Tongue (tissue), 2 donors: ENCODE results near the gene POLR1A. TPM values are rescaled to one million over a fixed set of nuclear protein-coding genes. Genes with fewer than 3 reads are reported as not detected.

Experiments used
- DNase-seq: peaks from one replicate; pipeline ENCODE4 v3.0.0-alpha.2; 2015
- total RNA-seq: library from RNA; depleted of rRNA; stranded (reverse); fragments of >200 nt; gene quantifications from one replicate; pipeline ENCODE4 v1.2.3, GENCODE V29; 2014

Gene POLR1A
- total RNA-seq, 1 donor from 2014 or later: 19.8 TPM

DNA sequence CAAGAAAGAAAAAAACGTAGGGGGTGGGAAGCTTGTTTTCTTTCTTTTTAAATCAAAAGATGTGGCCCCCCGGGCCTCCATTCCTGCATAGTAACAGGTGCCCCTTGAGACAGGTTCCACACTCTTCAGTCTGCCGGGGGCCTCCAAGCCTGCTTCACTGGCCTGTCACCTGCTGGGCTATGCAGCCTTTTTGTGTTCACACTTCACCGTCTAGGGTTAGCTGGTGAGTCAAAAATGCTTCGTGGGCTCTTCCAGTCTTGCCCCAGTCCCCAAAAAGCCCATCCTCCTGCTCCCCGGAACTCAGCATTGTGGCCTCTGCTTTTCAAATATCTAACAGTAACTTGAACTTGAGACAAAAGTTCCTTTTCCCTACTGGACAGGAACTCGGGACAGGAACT lies 67.9 kb downstream of the POLR1A start:
- no peak for DNase-seq

DNA sequence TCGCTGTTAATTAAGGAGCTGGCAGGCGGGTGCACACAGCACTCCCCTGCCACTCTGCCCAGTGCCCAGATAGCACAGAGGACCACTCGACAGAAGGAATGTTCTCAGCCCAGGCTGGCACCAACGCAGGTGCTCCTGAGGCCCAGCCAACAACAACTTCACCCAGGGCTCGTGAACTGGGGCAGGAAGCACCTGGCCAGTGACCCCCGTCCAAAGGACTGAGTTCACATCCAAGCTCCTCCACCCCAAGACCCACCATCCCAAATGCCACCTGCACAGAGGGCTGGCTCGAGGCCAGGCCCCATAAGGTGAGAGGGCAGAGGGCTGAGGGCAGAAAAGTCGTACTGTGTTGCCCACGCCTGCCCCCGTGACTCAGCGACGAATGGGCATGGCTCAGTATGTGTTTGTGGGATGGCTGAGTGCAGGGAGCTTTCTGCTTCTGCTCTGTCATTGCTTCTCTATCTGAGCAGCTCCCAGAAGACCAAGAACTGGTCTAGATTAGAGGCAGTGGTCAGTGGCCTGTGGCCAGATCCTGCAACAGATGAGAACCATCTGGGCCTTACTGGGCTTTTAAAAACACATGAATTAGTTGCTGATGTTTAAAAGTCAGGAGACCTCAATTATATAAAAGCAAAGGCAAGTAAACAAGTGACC lies 68.4 kb downstream of the POLR1A start:
- DNase-seq: no peak

GRCh38 chr2:86036669-86037138 lies 69.0 kb downstream of the POLR1A start:
- DNase-seq: no peak

GRCh38 chr2:86035883-86036668 lies 69.6 kb downstream of the POLR1A start:
- DNase-seq: peak; percentile 97

- DNase-seq: peak; percentile 62
These were observed 70.3 kb downstream of the POLR1A start for GRCh38 chr2:86035376-86035882.

DNA sequence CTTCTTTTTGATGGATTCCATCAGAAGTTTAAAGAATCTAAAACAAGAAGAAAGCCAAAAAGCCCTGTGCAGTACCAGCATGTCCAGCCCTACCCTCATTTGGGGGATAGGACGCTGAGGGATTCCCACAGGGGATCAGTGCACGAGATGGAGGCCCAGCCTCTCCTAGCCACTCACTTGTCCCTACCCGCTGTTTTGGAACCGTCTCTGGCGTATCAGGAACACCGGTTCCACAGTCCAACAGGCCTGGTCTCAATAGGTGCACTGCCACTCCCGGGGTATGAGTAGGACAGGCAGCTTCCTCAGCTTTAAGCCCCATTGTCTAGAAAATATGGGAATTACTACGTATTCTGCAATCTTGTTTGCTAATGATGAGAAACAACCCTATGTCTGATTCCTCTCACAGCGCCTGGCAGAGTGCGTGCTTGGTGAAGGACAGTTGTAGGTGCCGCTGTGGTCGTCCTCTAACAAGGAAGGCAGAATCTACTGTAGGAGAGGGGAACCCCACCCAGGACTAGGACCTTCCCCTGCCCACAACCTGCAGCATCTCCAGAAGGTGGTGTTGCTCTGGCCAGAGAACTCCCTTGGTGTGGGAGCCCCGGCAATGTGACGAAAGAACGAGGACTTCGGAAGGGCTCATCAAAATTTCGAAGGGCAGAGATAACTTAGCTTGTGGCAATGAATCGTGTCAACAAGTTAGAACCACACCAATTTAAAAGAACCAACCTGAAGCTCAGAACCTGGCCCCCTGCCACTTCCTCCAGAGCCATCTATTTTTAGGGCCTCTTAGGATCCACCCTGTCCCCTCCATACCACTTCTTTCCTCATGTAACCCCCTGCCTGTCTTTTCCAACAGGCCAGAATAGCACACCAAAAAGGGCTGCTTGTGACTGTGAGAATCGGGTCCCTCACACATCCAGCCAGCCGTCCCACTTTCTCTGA lies 71.7 kb downstream of the POLR1A start:
- no peak for DNase-seq

GRCh38 chr2:86032861-86033595 lies 72.7 kb downstream of the POLR1A start:
- DNase-seq: no peak

- DNase-seq: no peak
These were observed 74.1 kb downstream of the POLR1A start for GRCh38 chr2:86031606-86032005.

- DNase-seq: no peak
These were observed 74.5 kb downstream of the POLR1A start for GRCh38 chr2:86031151-86031550.

- DNase-seq: no peak
These were observed 75.8 kb downstream of the POLR1A start for GRCh38 chr2:86029873-86030272.

DNA sequence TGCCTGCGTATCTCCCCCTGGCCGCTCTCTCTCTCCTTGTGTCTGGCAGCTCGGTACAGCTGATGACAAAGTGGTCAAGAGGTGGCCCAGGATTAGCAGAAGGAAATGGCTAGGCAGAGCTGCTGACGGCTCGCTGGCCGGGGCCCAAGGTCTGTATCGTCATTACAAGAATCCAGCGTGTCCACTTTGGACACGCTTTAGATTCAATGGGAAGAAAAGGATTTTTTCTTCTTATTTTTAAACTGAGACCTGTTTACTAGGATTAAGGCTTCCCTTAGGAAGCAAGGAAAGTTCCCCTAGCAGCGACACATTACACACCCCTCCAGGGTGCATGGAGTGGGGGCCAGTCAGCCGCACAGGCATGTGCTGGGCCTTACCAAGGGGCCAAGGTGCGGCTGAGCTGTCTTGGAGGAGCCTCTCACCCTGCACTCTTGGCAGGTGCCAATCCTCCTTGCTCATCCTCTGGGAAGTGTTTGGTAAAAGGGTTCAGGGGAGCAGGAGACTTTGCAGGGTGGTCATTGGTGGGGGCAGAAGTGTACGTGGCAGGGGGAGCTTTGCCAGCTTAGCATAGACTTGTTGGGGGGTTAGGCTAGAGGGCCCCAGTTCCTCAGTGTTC lies 76.8 kb downstream of the POLR1A start:
- DNase-seq: peak; percentile 77

DNA sequence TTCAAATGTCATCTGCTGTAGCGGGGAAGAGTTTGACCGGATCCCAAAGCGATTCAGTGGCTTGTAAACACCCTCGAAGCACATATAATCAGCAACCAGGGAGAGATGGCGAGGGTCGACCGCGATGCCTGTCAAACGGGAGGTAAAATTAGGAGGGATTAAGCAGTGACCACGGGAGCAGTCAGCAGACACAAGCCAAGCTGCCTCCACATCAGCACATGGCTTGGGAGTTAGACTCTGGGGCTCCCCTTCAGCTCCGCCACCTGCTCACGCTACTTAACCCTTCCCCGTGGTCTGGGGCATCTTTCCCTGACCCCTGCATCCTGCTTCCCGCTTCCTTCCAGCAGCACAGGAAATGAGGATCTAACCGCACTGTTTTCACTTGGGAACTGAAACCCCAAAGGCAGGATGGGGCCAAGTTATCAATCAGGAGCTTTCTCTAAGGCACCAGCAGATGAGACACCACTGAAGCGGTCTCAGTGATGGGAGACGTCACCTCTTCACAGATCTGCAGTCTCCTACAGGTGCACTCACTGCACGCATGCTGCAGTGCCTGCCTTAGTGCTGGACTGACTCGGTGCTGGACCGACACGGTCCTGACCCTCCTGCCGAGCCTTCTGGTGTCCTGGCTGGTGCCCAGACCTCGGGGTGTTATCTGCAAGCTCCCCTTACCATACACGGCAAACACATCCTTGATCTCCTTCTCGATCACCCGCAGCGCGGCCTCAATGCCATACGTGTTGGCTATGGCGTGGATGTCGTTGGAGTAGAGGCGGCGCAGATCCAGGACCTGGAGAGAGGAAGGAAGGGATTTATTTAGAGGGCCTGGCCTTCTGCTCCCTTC lies 77.5 kb downstream of the POLR1A start:
- DNase-seq: no peak

- no peak for DNase-seq
These were observed 78.3 kb downstream of the POLR1A start for GRCh38 chr2:86027196-86027921.

DNA sequence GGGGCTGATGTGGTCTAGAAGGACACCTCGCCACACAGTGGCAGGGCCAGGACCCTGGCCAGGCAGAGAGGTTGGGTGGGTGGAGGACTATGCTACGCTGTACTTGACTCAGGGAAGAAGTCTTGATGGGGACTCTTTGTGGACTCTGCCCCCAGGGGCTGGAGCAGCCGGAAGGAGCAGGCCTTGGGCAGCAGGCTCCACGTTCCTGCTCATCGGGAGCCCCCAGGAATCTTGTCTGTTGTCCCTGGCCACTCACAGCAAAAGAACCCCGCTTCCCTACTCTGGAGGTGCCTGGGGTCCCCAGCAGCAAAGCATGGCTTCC lies 79.0 kb downstream of the POLR1A start:
- DNase-seq: no peak

GRCh38 chr2:86025976-86026743 lies 79.5 kb downstream of the POLR1A start:
- no peak for DNase-seq

- no peak for DNase-seq
These were observed 80.4 kb downstream of the POLR1A start for GRCh38 chr2:86025229-86025820.

DNA sequence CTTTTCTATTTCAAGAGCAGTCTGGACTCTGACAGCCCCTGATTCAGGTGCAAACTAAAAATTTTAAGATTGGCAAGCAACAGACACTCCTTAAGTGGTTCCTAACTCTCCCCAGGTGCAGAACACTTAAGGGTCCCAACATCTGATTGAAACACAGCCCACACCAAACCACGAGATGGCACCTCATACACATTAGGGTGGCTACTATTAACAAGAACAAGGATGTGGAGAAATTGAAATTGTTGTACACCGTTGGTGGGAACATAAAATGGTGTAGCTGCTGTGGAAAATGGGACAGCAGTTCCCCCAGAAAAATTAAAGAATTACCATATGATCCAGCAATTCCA lies 82.3 kb downstream of the POLR1A start:
- DNase-seq: no peak

DNA sequence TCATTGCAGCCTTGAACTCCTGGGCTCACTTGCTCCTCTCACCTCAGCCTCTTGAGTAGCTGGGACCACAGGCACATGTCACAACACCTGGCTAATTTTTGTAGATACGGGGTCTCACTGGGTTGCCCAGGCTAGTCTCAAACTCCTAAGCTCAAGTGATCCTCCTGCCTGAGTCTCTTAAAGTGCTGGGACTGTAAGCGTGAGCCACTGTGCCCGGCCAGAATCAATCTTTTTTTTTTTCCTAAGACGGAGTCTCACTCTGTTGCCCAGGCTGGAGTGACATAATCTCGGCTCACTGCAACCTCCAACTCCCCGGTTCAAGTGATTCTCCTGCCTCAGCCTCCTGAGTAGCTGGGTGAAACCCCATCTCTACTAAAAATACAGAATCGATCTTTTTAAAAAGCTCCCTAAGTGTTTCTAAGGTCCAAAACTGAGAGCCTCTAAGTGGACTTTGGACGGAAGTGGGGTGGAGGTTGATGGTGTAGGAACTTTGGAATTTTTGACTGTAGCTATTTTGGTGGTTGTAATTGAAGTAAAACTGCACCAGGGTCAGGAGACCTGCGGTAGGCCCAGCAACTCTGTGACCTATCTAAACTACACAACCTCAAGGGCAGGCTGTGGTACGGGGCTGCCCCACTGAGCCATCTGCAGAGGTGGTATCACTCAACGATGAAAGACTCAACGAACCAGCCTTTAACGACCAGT lies 82.9 kb downstream of the POLR1A start:
- no peak for DNase-seq
